HG03135 (cell line): ENCODE data around the gene TMEM53.

Experiments used
- ATAC-seq: cut with Tn5 transposase; IDR thresholded peaks from one replicate; pipeline ENCODE4 v1.9.1; 2021; ENCODE audit warnings: mild to moderate bottlenecking, moderate library complexity; ENCODE audit not compliant: unreplicated experiment

The TMEM53 gene

DNA sequence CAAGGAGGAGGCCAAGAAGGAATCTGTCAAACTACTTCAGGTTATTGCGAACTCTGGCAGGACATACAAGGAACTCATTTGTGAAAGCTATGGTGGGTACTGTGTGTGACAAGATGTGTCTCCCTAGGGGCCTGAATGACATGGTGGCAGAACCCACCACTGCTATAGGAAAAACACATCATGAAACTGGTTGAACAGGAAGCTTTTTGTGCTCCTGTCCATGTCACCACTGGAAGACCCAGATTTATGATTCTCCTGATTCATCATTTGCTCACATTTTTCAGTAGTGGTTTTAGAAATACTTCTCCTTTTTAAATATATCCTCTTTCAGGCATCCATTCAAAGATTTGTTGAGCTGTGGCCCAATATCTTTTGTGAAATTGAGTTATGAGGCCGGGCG lies 23.9 kb upstream of the TMEM53 start:
- ATAC-seq: no peak

DNA sequence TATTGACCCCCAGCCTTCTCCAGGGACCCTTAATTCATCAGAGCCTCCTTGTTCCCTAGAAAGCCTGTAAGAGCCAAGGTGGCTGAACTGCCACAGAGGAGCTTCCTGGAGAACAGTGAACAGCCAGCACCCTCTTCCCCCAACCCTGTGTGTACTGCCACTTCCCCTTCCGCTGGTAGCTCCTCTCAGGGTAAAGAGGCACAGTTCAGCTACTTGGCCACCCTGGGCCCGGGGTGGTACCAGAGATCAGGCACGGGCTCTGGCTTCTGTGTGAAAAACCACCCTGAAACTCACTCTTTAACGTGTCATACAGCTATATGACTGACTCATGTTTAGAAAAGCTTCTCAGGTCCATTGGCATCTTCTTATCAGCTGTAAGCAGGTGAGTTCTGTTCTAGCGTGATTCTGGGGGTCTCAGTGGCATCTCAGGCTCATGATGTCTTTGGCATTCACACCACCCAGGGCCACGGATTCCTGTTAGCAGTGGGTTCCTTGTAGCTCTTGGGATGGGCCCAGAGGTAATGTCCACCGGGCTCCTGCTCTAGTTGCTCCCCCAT lies 22.6 kb upstream of the TMEM53 start:
- no peak for ATAC-seq

DNA sequence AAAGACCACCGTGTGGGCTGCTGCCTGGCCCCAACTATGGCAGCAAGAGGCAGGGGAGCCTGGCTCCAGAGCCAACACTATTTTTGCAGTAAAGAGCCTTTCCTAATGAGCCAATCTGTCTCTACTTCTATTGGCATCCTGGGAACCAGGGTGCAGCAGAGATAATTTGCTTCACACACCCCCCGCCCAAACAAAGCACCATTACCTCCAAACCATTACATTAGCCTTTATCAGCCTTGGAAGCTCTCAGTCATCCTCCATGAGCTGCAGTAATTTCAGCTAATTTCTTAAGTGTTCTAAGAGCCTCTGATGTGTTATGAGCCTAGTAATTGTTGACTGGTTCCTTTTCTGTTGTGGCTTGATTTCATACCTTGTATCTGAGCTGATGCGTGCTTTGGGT lies 21.8 kb upstream of the TMEM53 start:
- no peak for ATAC-seq

DNA sequence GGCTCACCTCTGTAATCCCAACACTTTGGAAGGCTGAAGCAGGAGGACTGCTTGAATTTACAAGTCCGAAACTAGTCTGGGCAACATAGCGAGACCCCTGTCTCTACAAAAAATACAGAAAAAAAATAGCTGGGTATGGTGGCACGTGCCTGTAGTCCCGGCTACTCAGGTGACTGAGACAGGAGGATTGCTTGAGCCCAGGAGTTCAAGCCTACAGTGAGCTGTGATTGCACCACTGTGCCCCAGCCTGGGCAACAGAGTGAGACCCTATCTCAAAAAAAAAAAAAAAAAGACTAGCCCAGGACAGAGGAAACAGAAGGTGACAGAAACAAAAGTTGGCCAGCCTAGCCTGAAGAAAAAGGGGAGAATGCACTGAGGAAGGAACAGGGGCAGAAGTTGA lies 21.4 kb upstream of the TMEM53 start:
- no peak for ATAC-seq

DNA sequence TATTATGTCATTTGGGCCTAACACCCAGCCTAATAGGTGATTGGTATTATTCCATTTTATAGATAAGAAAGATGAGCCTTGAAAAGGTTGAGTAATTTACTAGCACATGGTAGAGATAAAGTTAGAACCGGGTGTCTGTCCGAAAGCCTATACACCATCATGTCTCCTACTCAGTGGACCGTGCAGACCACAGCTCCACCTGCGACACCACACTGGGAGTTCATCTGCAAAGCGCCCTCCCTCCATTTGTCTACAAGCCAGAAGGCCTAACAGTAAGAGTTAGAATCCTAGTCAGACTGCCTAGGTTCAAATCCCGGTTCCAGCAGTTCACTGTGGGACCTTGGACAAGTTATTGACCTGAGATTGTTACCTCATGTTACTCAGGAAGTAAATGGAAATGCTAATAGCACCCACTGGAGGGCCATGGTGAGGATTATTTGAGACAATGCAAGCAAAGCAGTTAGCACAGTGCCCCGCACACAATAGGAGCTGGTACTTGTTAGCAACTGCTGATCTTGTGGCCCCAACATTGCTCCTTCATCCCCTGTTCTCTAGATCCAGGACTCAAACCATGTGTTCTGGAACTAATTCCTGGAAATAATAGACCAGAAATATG lies 20.7 kb upstream of the TMEM53 start:
- ATAC-seq: peak; percentile 69

DNA sequence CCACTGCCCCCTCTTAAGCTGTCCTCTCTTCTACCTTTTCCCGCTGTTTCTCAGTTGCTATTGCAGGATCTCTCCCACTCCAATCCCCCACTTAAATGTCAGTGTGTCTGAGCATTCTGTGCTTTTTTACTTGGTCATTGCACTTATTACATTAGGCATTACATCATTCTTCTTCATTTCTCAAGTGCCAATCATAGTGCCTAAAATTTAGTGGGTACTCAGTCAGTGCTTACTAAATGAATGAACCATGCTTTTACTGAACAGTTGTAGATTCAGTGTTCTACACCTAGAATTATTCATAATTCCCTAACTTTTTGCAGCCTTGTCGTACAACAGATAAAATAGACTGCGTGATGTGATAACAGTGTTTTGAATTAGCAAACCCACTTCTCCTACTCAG lies 19.6 kb upstream of the TMEM53 start:
- ATAC-seq: no peak

DNA sequence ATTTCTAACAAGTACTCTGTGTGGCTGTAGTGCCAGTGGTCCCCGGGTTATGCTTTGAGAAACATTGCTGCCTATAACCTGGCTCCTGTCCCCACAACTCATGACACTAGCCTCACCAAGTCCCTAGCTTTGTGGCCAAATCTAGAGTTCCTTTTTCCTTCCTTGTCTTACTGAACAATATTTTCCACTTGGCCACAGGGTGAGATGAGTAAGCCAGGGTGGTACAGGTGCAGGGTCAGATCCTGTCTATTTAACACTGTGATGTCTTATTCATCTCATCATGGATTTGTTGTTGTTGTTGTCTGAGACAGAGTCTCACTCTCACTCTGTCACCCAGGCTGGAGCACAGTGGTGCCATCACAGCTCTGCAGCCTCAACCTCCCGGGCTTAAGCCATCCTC lies 18.9 kb upstream of the TMEM53 start:
- no peak for ATAC-seq

DNA sequence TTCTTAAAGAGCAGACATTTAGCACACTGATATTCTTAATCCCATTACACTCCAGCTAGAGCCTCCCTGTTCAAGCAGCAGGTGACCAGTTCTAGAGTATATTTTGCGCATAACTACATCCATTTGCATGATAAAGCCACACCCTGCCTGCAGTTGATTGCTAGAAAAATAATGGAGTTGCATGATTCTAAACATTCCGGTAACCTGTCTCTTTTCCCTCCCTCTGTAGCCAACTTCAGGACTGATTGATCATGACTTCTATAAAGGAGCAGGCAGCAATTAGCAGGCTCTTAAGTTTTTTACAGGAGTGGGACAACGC lies 15.1 kb upstream of the TMEM53 start:
- no peak for ATAC-seq

DNA sequence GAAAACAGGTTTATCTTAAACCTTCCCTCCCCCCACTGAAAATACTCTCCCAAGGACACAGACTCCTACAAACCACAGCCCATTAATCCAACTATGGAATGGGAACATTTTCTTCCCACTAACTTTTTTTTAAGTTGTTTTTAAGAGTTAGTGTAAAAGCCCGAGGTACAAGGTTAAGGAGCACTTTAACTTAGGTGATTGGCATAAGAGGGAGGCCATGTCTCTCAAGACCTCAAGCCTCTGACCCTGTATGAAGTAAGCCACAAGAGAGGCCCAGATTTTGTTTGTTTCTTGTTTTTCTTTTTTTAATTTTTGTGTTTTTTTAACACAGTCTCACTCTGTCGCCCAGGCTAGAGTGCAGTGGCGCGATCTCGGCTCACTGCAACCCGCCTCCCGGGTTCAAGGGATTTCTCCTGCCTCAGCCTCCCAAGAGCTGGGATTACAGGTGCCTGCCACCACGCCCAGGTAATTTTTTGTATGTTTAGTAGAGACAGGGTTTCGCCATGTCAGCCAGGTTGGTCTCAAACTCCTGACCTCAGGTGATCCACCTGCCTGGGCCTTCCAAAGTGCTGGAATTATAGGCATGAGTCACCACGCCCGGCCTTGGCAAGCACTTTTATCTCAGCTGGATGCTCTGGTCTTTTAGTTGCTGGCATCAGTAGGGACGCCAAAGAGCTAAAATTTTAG lies 14.6 kb upstream of the TMEM53 start:
- ATAC-seq: no peak

DNA sequence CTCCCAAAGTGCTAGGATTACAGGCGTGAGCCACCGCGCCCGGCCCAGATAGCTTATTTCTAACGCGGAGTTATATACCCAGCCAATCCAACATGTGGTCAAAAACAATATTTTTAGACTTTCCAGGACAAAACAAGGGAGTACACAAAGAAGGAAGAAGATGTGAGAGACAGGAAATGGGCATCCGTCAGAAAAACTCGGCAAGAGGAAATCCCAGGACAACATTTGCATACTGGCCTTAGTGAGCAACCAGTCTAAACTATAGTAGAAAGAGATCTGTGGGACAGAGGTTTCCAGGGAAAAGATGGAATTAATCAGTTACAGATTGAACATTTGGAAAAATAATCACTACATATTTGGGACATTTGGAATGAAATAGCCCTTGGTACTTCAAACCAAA lies 11.6 kb upstream of the TMEM53 start:
- ATAC-seq: no peak

DNA sequence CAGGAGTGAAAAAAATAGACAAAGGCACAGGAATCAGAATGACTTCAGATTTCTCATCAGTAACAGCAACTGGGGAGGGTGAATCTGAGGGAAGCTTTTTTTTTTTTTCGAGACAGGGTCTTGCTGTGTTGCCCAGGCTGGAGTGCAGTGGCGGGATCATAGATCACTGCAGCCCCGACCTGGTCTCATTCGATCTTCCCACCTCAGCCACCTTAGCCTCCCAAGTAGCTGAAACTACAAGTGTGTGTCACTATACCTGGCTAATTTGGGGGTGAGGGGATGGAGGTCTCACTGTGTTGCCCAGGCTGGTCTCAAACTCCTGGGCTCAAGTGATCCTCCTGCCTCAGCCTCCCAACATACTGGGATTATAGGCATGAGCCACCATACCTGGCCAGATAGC lies 10.9 kb upstream of the TMEM53 start:
- no peak for ATAC-seq

DNA sequence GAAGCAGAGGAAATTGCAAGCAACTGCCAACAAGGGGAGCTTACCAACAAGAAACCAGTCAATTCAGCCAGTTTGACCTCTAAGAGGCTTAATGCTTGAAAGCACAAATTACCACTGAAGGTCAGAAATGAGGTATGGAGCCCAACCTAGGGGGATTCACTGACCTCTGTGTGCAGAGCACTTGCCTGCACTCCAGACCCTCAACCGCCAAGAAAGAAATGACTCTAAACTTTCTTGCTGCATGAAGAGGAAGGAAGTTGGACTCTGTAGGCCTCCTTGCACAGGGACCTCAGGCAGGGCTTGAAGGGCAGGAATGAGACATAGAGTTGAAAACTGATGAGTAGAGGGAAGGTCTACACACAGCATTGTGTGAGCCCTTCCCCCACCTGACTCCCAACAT lies 10.2 kb upstream of the TMEM53 start:
- peak; percentile 77 for ATAC-seq

DNA sequence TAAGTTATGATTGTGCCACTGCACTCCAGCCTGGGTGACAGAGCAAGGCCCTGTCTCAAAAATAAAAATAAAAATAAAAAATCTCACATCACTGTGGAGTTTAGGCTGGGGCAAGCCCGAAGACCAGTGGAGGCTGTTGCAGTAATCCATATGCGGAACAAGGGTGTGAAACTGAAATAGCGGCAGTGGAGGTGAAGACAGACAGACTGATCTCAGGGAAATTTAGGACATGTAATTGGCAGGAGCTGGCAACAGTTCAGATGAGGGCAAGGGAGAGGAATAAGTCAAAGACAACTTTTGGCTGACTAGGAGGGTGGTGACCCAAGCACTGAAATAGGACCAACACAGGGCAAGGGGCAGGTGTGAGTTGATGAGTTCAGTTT lies 8.6 kb upstream of the TMEM53 start:
- no peak for ATAC-seq

DNA sequence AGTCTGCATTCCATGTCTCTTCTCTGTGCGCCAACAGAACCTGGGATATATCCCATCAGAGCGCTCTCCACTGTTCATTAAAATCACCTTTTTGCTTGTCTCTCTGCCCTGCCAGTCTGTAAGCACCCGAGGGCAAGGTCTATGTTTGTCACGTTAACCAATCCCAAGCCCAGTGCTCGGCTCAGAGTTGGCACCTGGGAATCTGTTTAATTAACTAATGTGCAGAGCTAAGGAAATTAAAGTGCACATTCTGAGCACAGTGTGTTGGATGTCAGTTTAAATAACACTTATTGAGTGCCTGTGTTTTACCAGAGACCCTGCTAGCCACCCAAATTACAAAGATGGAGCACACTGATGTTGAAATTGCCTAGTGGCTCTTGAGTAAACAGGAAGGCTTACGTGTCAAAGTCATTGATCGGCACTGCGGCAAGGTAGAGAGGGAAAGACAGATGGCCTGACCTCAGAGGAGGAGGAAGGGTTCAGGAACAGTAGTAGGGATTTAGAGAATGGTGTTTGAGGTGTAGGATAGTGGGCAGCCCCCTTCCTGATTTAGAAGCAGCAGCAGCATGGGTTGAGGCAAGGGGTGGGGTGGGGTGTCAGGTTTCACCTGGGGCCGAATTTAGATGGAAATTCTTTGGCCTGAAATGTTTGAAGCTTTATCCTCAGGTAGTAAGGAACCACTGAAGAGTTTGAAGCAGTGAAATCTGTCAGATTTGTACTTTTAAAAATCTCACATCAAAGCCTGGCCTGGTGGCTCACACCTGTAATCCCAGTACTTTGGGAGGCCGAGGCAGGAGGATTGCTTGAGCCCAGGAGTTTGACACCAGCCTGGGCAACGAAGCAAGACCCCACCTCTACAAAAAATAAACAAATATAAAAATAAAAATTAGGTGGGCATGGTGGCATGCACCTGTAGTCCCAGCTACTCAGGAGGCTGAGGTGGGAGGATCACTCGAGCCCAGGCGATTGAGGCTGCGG lies 7.9 kb upstream of the TMEM53 start:
- no peak for ATAC-seq

DNA sequence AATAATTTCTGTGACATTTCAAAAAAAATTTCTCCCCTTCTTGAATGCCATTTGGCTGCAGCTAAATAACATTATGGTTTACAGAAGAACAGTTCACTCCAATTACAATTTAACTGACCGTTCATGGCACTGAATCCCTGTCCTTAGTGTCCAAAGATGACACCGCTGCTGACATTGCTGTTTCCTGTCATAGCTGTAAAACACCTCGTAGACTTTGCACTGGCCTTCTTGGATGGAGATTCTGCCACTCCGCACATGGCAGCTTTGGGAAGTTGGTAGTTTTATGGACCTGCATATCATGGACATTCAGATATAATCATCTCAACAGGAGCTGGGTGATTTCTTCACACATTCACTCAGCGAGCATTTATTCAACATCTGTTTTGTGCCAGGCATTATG lies 5.2 kb upstream of the TMEM53 start:
- ATAC-seq: no peak

DNA sequence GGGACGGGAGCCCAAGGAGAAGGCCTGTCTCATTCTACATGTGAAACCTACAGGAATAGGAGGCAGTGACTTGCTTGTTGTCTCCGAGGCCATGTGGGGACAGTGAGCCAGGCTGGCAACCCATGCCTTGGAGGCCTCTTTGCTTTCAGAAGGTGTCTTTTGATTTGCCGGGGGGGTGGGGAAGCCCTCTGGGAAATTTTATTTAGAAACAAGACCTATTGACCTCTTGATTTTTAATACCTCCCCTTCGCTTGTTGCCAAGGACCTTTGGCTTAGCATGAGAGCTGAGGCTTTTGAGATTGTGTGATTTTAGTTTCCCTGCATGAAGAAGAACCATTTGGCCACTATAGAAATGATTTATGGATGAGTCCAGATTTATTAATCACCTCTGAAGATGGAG lies 4.3 kb upstream of the TMEM53 start:
- ATAC-seq: no peak

DNA sequence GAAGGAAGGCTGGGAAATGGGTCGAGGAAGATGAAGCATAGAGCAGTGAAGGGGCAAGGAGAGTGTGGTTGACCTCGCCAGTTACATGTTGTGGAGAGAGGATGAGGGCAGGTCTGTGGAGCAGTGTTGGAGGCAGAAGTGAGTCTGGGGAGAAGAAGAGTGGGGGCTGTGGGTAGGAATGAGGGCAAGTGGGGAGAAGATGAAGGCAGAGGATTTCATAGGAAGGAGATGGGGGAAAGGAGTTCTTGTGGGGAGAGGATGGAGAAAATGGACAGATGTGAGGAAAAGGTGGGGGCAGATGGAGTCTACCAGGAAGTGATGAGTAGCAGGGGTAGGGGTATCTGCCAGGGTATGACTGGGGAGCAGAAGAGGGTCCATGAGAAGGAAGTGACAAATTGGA lies 3.8 kb upstream of the TMEM53 start:
- no peak for ATAC-seq

DNA sequence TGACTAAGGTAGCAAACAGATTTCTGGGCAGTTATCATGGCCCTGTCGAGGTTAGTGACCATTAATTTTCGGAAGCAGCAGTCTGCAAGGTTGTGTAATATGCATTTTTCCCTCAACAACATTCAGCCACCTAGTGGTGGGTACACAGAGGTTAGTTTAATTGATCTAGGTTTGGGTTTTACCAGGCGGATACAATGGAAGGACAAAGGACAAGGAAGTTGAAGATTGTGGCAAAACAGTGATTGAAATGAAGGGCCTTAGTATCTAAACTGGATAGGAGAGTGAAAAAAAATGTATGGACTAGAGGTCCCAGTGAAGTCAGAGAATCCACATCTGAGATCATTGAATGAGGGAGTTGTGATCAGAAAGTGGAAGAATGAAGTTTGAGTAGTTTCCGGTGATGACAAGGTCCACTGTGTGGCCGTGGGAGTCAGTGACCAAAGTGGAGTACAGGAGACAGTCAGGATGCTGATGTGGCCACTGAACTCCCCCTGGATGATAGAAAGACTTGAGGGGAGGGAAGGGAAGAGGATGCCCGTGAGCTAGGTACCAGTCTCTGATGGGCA lies 3.0 kb upstream of the TMEM53 start:
- ATAC-seq: no peak

DNA sequence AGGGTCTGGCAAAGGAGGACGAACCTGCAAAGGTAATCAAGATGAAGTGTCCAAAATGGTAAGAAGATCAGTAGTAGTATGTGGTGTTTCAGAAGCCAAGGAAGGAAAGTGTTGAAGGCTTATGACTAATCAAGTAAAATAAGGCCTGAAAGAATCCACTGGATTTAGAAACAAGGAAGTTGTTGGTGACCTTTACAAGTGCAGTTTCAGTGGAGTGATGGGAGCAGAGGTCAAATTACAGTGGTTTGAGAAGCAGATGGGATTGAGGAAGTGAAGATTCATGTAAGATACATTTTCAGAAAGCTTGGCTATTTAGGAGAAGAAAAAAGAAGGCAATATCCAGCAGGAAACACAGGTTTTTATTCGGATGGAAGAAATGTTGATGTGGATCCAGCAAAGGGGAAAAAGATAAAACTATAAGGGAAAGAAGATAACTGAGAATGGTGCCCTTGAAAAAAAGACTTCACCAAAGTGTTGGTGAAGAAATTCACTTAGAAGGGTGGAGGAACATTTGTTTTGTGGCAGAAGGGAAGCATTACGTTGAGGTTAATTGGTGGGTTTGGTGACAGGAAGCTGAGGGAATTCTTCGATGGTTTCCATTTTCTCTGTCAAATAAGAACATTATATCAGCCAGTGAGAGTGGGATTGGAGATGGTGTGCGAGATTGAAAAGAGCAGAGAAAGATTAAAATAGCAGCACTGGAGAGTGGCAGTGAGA lies 2.4 kb upstream of the TMEM53 start:
- ATAC-seq: no peak

DNA sequence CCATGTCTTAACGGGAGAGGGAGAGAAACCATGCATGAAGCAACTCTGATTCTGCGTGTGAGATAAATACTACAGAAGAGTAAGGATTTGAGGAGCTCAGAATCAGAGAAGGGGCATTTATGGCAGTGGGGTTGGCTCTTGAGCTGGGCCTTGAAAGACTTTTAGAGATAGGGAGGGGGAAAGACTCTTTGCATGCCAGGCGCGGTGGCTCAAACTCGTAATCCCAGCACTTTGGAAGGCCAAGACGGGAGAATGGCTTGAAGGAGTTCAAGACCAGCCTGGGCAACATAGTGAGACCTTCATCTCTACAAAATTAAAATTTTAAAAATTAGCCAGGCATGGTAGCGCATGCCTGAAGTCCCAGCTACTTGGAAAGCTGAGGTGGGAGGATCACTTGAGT lies 905 bp upstream of the TMEM53 start:
- no peak for ATAC-seq

DNA sequence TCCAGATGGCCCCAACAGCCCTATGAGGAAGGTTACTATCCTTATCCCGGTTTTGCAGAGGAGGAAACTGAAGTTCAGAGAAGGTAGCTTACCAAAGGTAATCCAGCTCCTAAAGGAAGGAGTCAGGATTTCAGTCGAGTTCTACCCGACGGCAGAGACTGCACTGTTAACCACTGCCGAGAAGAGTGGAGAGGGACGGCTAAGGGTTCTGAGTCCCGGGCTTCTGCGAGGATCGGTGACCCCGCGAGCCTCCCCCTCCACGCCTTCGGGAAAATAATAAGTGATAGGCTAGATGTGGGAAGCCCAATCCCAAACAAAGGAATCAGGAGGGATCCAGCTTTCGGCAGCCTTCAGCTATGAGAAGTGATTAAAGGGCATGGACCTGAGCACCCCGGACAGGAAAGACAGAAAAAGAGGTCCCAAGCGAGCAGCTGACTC lies 587 bp downstream of the TMEM53 start:
- ATAC-seq: peak; percentile 5
